ENCODE results near the gene TERT. TPM values are rescaled to one million over a fixed set of nuclear protein-coding genes. Genes with fewer than 3 reads are reported as not detected.

The TERT gene
- total and polyA plus RNA-seq, 7 donors = 2.9 TPM; not detected in 6

- peak; percentile 54 for DNase-seq
- H3K4me3 ChIP-seq = no peak overlapping the region
- H3K9me3 ChIP-seq = no peaks in the 10 kb centered on the region
- 34 to 37% methylated on average over 69 of the region's 69 CpGs for WGBS, 2 donors
- H3K36me3 ChIP-seq = no peaks in the 10 kb centered on the region
- intact Hi-C loops (cut with DNase I) = no loop called here
- peaks cover 0 to 9% (median 0%) of the 10 kb centered on the region in 4 donors for H3K4me1 ChIP-seq
- TF ChIP-seq EP300 (IDR thresholded peaks at IDR 0.05) (no peak), POLR2A (IDR thresholded peaks at IDR 0.05) (no peak), POLR2AphosphoS5 (IDR thresholded peaks at IDR 0.05) (no peak)
- TF ChIP-seq, protein P1, sequence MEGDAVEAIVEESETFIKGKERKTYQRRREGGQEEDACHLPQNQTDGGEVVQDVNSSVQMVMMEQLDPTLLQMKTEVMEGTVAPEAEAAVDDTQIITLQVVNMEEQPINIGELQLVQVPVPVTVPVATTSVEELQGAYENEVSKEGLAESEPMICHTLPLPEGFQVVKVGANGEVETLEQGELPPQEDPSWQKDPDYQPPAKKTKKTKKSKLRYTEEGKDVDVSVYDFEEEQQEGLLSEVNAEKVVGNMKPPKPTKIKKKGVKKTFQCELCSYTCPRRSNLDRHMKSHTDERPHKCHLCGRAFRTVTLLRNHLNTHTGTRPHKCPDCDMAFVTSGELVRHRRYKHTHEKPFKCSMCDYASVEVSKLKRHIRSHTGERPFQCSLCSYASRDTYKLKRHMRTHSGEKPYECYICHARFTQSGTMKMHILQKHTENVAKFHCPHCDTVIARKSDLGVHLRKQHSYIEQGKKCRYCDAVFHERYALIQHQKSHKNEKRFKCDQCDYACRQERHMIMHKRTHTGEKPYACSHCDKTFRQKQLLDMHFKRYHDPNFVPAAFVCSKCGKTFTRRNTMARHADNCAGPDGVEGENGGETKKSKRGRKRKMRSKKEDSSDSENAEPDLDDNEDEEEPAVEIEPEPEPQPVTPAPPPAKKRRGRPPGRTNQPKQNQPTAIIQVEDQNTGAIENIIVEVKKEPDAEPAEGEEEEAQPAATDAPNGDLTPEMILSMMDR (IDR thresholded peaks at IDR 0.05) = no peak
- H3K27me3 ChIP-seq = peaks cover 14 to 59% (median 30%) of the 10 kb centered on the region in 3 donors
- no peak overlapping the region for H3K27ac ChIP-seq
Observed at GRCh38 chr5:1294206-1294834, 548 bp downstream of the TERT start.

DNA sequence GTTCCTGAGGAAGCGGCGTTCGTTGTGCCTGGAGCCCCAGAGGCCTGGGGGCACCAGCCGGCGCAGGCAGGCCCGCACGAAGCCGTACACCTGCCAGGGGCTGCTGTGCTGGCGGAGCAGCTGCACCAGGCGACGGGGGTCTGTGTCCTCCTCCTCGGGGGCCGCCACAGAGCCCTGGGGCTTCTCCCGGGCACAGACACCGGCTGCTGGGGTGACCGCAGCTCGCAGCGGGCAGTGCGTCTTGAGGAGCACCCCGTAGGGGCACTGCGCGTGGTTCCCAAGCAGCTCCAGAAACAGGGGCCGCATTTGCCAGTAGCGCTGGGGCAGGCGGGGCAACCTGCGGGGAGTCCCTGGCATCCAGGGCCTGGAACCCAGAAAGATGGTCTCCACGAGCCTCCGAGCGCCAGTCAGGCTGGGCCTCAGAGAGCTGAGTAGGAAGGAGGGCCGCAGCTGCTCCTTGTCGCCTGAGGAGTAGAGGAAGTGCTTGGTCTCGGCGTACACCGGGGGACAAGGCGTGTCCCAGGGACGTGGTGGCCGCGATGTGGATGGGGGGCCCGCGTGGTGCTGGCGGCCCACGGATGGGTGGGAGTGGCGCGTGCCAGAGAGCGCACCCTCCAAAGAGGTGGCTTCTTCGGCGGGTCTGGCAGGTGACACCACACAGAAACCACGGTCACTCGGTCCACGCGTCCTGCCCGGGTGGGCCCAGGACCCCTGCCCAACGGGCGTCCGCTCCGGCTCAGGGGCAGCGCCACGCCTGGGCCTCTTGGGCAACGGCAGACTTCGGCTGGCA, 1.3 kb downstream of the TERT start:
- Histone ChIP-seq H3K9me3 (no peaks in the 10 kb centered on the region), H3K4me3 (no peak overlapping the region), H3K27me3 (peaks cover 14 to 59% (median 34%) of the 10 kb centered on the region in 3 donors), H3K4me1 (peaks cover 0 to 9% (median 0%) of the 10 kb centered on the region in 4 donors), H3K36me3 (no peaks in the 10 kb centered on the region), H3K27ac (no peak overlapping the region)
- TF ChIP-seq POLR2A (IDR thresholded peaks at IDR 0.05) (no peak), POLR2AphosphoS5 (IDR thresholded peaks at IDR 0.05) (no peak), EP300 (IDR thresholded peaks at IDR 0.05) (no peak)
- TF ChIP-seq, protein P1 (IDR thresholded peaks at IDR 0.05) = no peak
- intact Hi-C loops (cut with DNase I) = no loop called here
- WGBS, 2 donors = 94 to 96% methylated on average over 60 of the region's 60 CpGs
- peak; percentile 53 for DNase-seq

DNA sequence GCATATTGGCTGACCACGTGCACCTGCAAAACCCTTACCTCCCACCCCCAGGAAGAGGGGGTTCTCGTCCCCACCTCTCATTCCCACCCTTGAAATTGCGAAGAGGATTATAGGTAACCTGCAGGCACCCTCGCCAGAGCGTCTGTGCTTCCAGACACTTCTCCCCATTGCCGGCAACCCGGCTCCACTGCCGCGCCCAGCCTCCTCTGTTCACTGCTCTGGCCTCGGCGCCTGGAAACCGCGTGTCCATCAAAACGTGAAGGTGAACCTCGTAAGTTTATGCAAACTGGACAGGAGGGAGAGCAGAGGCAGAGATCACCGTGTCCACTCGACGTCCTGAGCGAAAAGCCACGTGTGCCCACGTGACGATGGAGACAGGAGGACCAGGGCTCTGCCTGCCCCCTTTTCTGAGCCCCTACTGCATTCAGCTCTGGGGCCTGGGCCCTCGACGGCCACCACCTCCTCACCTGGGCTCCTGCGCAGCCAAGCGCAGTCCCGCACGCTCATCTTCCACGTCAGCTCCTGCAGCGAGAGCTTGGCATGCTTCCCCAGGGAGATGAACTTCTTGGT, 1.9 kb downstream of the TERT start:
- Histone ChIP-seq H3K4me3 (no peak overlapping the region), H3K27me3 (peaks cover 14 to 62% (median 37%) of the 10 kb centered on the region in 3 donors)

GRCh38 chr5:1292139-1292538, 2.7 kb downstream of the TERT start:
- TF ChIP-seq POLR2A (IDR thresholded peaks at IDR 0.05) (no peak), EP300 (IDR thresholded peaks at IDR 0.05) (no peak)
- TF ChIP-seq, protein P1 (IDR thresholded peaks at IDR 0.05) = no peak
- WGBS, 2 donors = 15 to 56% methylated on average over 6 of the region's 6 CpGs
- intact Hi-C loops (cut with DNase I) = no loop called here
- peaks cover 0 to 9% (median 0%) of the 10 kb centered on the region in 4 donors for H3K4me1 ChIP-seq
- H3K36me3 ChIP-seq = no peaks in the 10 kb centered on the region
- H3K4me3 ChIP-seq = no peak overlapping the region
- DNase-seq = peak; percentile 41
- peaks cover 14 to 62% (median 37%) of the 10 kb centered on the region in 3 donors for H3K27me3 ChIP-seq
- H3K27ac ChIP-seq = no peak overlapping the region
- no peaks in the 10 kb centered on the region for H3K9me3 ChIP-seq

More for the DNA sequence above, 1.9 kb downstream of the TERT start:
- intact Hi-C loops (cut with DNase I) = no loop called here
- Histone ChIP-seq H3K9me3 (no peaks in the 10 kb centered on the region), H3K36me3 (no peaks in the 10 kb centered on the region), H3K4me1 (peaks cover 0 to 9% (median 0%) of the 10 kb centered on the region in 4 donors), H3K27ac (no peak overlapping the region)
- DNase-seq = peak; percentile 46
- WGBS, 2 donors = 92 to 93% methylated on average over 30 of the region's 30 CpGs
- TF ChIP-seq EP300 (IDR thresholded peaks at IDR 0.05) (no peak), POLR2A (IDR thresholded peaks at IDR 0.05) (no peak), POLR2AphosphoS5 (IDR thresholded peaks at IDR 0.05) (no peak)
- TF ChIP-seq, protein P1 (IDR thresholded peaks at IDR 0.05) = no peak

Measured in sigmoid colon (tissue), 7 donors.